Aorta (tissue), 5 donors: ENCODE results near the gene SNTB2. TPM values are rescaled to one million over a fixed set of nuclear protein-coding genes. Genes with fewer than 3 reads are reported as not detected.
"Not testable (repeated sequence)": the region's sequence is repeated elsewhere in the genome, so short reads cannot be mapped to it uniquely, and the experiment has no call there.

Experiments used
- ATAC-seq: fragments of 200-7000 bp; cut with Tn5 transposase; one replicate; pipeline ENCODE4 v1.9.1; 2022; ENCODE audit warnings: moderate library complexity; ENCODE audit not compliant: low FRiP score
- DNase-seq, 2 donors: peaks; one replicate each; pipeline ENCODE4 v3.0.0-alpha.2; 2020
- H3K27ac ChIP-seq, 2 donors: one replicate each; pipeline ENCODE4 v1.5.1; 2013; ENCODE audit warnings: low read length in 2 of 2, mild to moderate bottlenecking in 2 of 2, moderate library complexity in 2 of 2, control low read depth in 1 of 2, inconsistent platforms in 1 of 2, low read depth in 1 of 2
- H3K27me3 ChIP-seq, 2 donors: one replicate each; pipeline ENCODE4 v1.6.1; 2013; ENCODE audit warnings: control low read depth in 1 of 2, low read length in 1 of 2, mild to moderate bottlenecking in 1 of 2, moderate library complexity in 1 of 2; ENCODE audit not compliant: insufficient read depth in 2 of 2, control insufficient read depth in 1 of 2
- H3K36me3 ChIP-seq, 2 donors: one replicate each; pipeline ENCODE4 v1.6.1; 2013; ENCODE audit warnings: control low read depth in 1 of 2, low read length in 1 of 2, mild to moderate bottlenecking in 1 of 2; ENCODE audit not compliant: insufficient read depth in 2 of 2, control insufficient read depth in 1 of 2
- H3K4me1 ChIP-seq, 2 donors: one replicate each; pipeline ENCODE4 v1.6.1; 2013; ENCODE audit warnings: low read length in 2 of 2, control low read depth in 1 of 2, mild to moderate bottlenecking in 1 of 2, moderate library complexity in 1 of 2; ENCODE audit not compliant: insufficient read depth in 2 of 2, control insufficient read depth in 1 of 2
- H3K4me3 ChIP-seq, 2 donors: one replicate each; pipeline ENCODE4 v1.5.1; 2013; ENCODE audit warnings: low read length in 2 of 2, control low read depth in 1 of 2, mild to moderate bottlenecking in 1 of 2
- H3K9me3 ChIP-seq: one replicate; pipeline ENCODE4 v1.6.1; 2013; ENCODE audit warnings: mild to moderate bottlenecking, low read length; ENCODE audit not compliant: control insufficient read depth
- WGBS, 2 donors: extraction: QIAGEN DNeasy Blood & Tissue Kit; methylation state at CpG; one replicate each; pipeline ENCODE4 v1.1.7; 2013; 5-methylcytosine and 5-hydroxymethylcytosine counted together
- intact Hi-C, 2 donors: fragments of 100-400 bp; cut with DNase I; formaldehyde crosslinking; loops; one replicate each; pipeline versions ENCODE4 v1.14.2 to v1.15.0; 2022
- polyA plus RNA-seq, 2 donors: library from polyadenylated mRNA; stranded (reverse); fragments of 200-250 nt; gene quantifications; one replicate each; pipeline ENCODE4 v1.2.3, GENCODE V29; 2013
- total RNA-seq, 2 donors: library from RNA; stranded (reverse); fragmentation: NEBNext Ultra II Directional; extraction: Animal tissue kit (Norgen Biotek cat#: 25700); gene quantifications; one replicate each; pipeline ENCODE4 v1.2.1, GENCODE V29; 2021
- donor health status: healthy with polysubstance abuse.
- donor health status: Bipolar disorder and iron deficiency.
- donor health status: DM: no; HTN: no; CAD: no.
- donor health status: DM: no; HTN: no; CAD: no.
- donor health status: DM: yes; HTN: yes; CAD: no.

Gene SNTB2
- total and polyA plus RNA-seq, 4 donors: 6.1 to 67.1 (median 28.8) TPM

- H3K27me3 ChIP-seq: no peaks in the 10 kb centered on the region
- ATAC-seq (no peak), DNase-seq (no peak)
- intact Hi-C loops: loop anchor here in 1 of 2 donors (5.0 kb wide), 1 partner anchor 102 kb away; no protein-coding TSS in a partner anchor
- no peak overlapping the region for H3K4me3 ChIP-seq
- no peaks in the 10 kb centered on the region for H3K4me1 ChIP-seq
- WGBS, 2 donors: 81 to 86% methylated on average over 4 of the region's 4 CpGs
- H3K27ac ChIP-seq: no peak overlapping the region
- peaks cover 0 to 2% of the 10 kb centered on the region in 2 donors for H3K36me3 ChIP-seq
- H3K9me3 ChIP-seq: no peaks in the 10 kb centered on the region
Measured at GRCh38 chr16:69274699-69275235, 87.8 kb downstream of the SNTB2 start.

GRCh38 chr16:69276148-69277115 lies 89.5 kb downstream of the SNTB2 start:
- Histone ChIP-seq H3K4me1 (no peaks in the 10 kb centered on the region), H3K4me3 (peak overlapping the region in 1 of 2 donors; percentile 34), H3K36me3 (no peaks in the 10 kb centered on the region), H3K9me3 (no peaks in the 10 kb centered on the region), H3K27ac (no peak overlapping the region), H3K27me3 (no peaks in the 10 kb centered on the region)
- DNase-seq (peak; percentile 72 to 83), ATAC-seq (peak; percentile 91)
- WGBS, 2 donors: 5 to 6% methylated on average over 7 of the region's 7 CpGs
- intact Hi-C loops: loop anchor here in 1 of 2 donors (5.0 kb wide), 1 partner anchor 104 kb away; no protein-coding TSS in a partner anchor

- ATAC-seq: no peak
- intact Hi-C loops: loop anchor here in 1 of 2 donors (5.0 kb wide), 1 partner anchor 105 kb away; no protein-coding TSS in a partner anchor
- no peaks in the 10 kb centered on the region for H3K36me3 ChIP-seq
- no peaks in the 10 kb centered on the region for H3K27me3 ChIP-seq
- no peak overlapping the region for H3K4me3 ChIP-seq
- no peaks in the 10 kb centered on the region for H3K4me1 ChIP-seq
- no peak for DNase-seq
- no peak overlapping the region for H3K27ac ChIP-seq
- 18 to 21% methylated on average over 1 of the region's 1 CpG for WGBS, 2 donors
- H3K9me3 ChIP-seq: no peaks in the 10 kb centered on the region
Measured at GRCh38 chr16:69277413-69277812, 90.4 kb downstream of the SNTB2 start.

GRCh38 chr16:69283851-69284250 lies 96.9 kb downstream of the SNTB2 start:
- DNase-seq (no peak), ATAC-seq (no peak)
- Histone ChIP-seq H3K9me3 (no peaks in the 10 kb centered on the region), H3K4me3 (no peak overlapping the region), H3K4me1 (peaks cover 0 to 2% of the 10 kb centered on the region in 2 donors), H3K27ac (no peak overlapping the region), H3K27me3 (no peaks in the 10 kb centered on the region), H3K36me3 (no peaks in the 10 kb centered on the region)
- WGBS, 2 donors: 35 to 40% methylated on average over 4 of the region's 4 CpGs
- intact Hi-C loops: no loop called here

GRCh38 chr16:69285240-69285639 lies 98.3 kb downstream of the SNTB2 start:
- WGBS, 2 donors: 81 to 84% methylated on average over 4 of the region's 4 CpGs
- no peaks in the 10 kb centered on the region for H3K36me3 ChIP-seq
- intact Hi-C loops: no loop called here

GRCh38 chr16:69286941-69287713 lies 100.2 kb downstream of the SNTB2 start:
- peaks cover 0 to 2% of the 10 kb centered on the region in 2 donors for H3K4me1 ChIP-seq
- intact Hi-C loops: loop anchor here (2.0 kb wide), 1 partner anchor 136 kb away; no protein-coding TSS in a partner anchor

More at GRCh38 chr16:69285240-69285639, 98.3 kb downstream of the SNTB2 start:
- H3K4me3 ChIP-seq: no peak overlapping the region
- no peaks in the 10 kb centered on the region for H3K9me3 ChIP-seq
- no peak for DNase-seq
- H3K4me1 ChIP-seq: peaks cover 0 to 2% of the 10 kb centered on the region in 2 donors
- no peak overlapping the region for H3K27ac ChIP-seq
- H3K27me3 ChIP-seq: no peaks in the 10 kb centered on the region
- no peak for ATAC-seq

GRCh38 chr16:69291657-69292056 lies 104.7 kb downstream of the SNTB2 start:
- WGBS, 2 donors: 86 to 89% methylated on average over 9 of the region's 9 CpGs
- DNase-seq, H3K4me1 ChIP-seq, H3K27ac ChIP-seq, ATAC-seq, H3K27me3 ChIP-seq, intact Hi-C loops, H3K36me3 ChIP-seq, H3K9me3 ChIP-seq, H3K4me3 ChIP-seq: not testable (repeated sequence)

More at GRCh38 chr16:69286941-69287713, 100.2 kb downstream of the SNTB2 start:
- Histone ChIP-seq H3K27me3 (no peaks in the 10 kb centered on the region), H3K4me3 (no peak overlapping the region), H3K36me3 (no peaks in the 10 kb centered on the region), H3K9me3 (no peaks in the 10 kb centered on the region), H3K27ac (no peak overlapping the region)
- peak; percentile 75 to 84 for DNase-seq
- 17% methylated on average over 13 of the region's 13 CpGs for WGBS, 2 donors
- peak; percentile 83 for ATAC-seq

- no peaks in the 10 kb centered on the region for H3K9me3 ChIP-seq
- DNase-seq: no peak
- no peaks in the 10 kb centered on the region for H3K27me3 ChIP-seq
- no peak for ATAC-seq
- H3K36me3 ChIP-seq: no peaks in the 10 kb centered on the region
- H3K4me1 ChIP-seq: no peaks in the 10 kb centered on the region
- H3K27ac ChIP-seq: no peak overlapping the region
- WGBS, 2 donors: 75 to 80% methylated on average over 3 of the region's 3 CpGs
- no peak overlapping the region for H3K4me3 ChIP-seq
- intact Hi-C loops: no loop called here
Measured at GRCh38 chr16:69293401-69293800, 106.4 kb downstream of the SNTB2 start.
